SK-N-SH (cell line): ENCODE results near the gene SLC6A2. TPM values are rescaled to one million over a fixed set of nuclear protein-coding genes. Genes with fewer than 3 reads are reported as not detected.

Source experiments
- CTCF ChIA-PET: fragments of 300-600, 350-600 bp; formaldehyde crosslinking; extraction: SDS; loops from one replicate; lab custom pipeline; 2021; lab: Yijun Ruan, JAX
- POLR2A ChIA-PET: fragments of 350-600 bp; sonication (Branson Sonifier 250); formaldehyde crosslinking; extraction: SDS; loops from one replicate; lab custom pipeline; 2020; ENCODE audit warnings: antibody characterized with exemption, inconsistent platforms; lab: Yijun Ruan, JAX
- DNase-seq: peaks from one replicate; pipeline ENCODE4 v3.0.0; 2012
- H2AFZ ChIP-seq: fragments of 200-600 bp; sonication (generic); 2 replicates; pipeline ENCODE4 v1.8.1; 2016; ENCODE audit warnings: antibody characterized with exemption, mild to moderate bottlenecking, low read depth
- H3F3A ChIP-seq: fragments of 200-600 bp; sonication (generic); replicated peaks from 2 replicates; pipeline ENCODE3; 2016; ENCODE audit warnings: antibody characterized with exemption, mild to moderate bottlenecking; ENCODE audit not compliant: insufficient read depth
- H3K27ac ChIP-seq, 2 experiments: fragments of 200-500 bp in 1 of 2; fragments of 200-600 bp in 1 of 2; sonication (Bioruptor generic) in 1 of 2; sonication (generic), shearing (Covaris generic) in 1 of 2; 2 replicates each; pipeline versions ENCODE4 v1.5.1 to v1.6.1; 2014 to 2016; ENCODE audit warnings: low read depth in 2 of 2, inconsistent platforms in 1 of 2, low read length in 1 of 2, mild to moderate bottlenecking in 1 of 2, mixed read lengths in 1 of 2
- H3K27me3 ChIP-seq: fragments of 200-600 bp; sonication (generic), shearing (Covaris generic); 2 replicates; pipeline ENCODE4 v1.6.1; 2016; ENCODE audit warnings: mixed run types; ENCODE audit not compliant: insufficient read depth
- H3K36me3 ChIP-seq, 2 experiments: fragments of 200-500 bp in 1 of 2; fragments of 200-600 bp in 1 of 2; sonication (Bioruptor generic) in 1 of 2; sonication (generic) in 1 of 2; replicated peaks in 1 of 2; 2 replicates each; pipeline versions ENCODE3 to v1.5.1; 2014 to 2016; ENCODE audit warnings: low read length in 1 of 2, mild to moderate bottlenecking in 1 of 2; ENCODE audit not compliant: insufficient read depth in 2 of 2, control insufficient read depth in 1 of 2
- H3K4me1 ChIP-seq, 2 experiments: fragments of 200-500 bp in 1 of 2; fragments of 200-600 bp in 1 of 2; sonication (Bioruptor generic) in 1 of 2; sonication (generic), shearing (Covaris generic) in 1 of 2; 2 replicates each; pipeline versions ENCODE4 v1.5.1 to v1.6.1; 2014 to 2016; ENCODE audit warnings: low read depth in 1 of 2, low read length in 1 of 2, mixed run types in 1 of 2; ENCODE audit not compliant: insufficient read depth in 2 of 2, control insufficient read depth in 1 of 2
- H3K4me2 ChIP-seq: fragments of 200-600 bp; sonication (generic), shearing (Covaris generic); 2 replicates; pipeline ENCODE4 v1.6.1; 2017; ENCODE audit warnings: mixed run types
- H3K4me3 ChIP-seq, 2 experiments: fragments of 200-500 bp in 1 of 2; fragments of 200-600 bp in 1 of 2; sonication (Bioruptor generic) in 1 of 2; sonication (generic), shearing (Covaris generic) in 1 of 2; 2 replicates each; pipeline versions ENCODE4 v1.5.1 to v1.8.1; 2014 to 2016; ENCODE audit warnings: low read depth in 2 of 2, inconsistent platforms in 1 of 2, low read length in 1 of 2, mild to moderate bottlenecking in 1 of 2, mixed read lengths in 1 of 2, moderate library complexity in 1 of 2
- H3K79me2 ChIP-seq: fragments of 200-600 bp; sonication (generic); 2 replicates; pipeline ENCODE4 v1.8.1; 2017; ENCODE audit warnings: mild to moderate bottlenecking; ENCODE audit not compliant: insufficient read depth
- H3K9ac ChIP-seq: fragments of 200-600 bp; sonication (generic); 2 replicates; pipeline ENCODE4 v1.6.1; 2017; ENCODE audit warnings: mixed run types
- H3K9me2 ChIP-seq: fragments of 200-600 bp; sonication (generic); 2 replicates; pipeline ENCODE4 v1.6.1; 2017; ENCODE audit warnings: mixed run types
- H3K9me3 ChIP-seq: fragments of 200-600 bp; sonication (generic); 2 replicates; pipeline ENCODE4 v1.6.1; 2017; ENCODE audit warnings: mixed run types, mild to moderate bottlenecking, moderate library complexity
- H4K20me1 ChIP-seq: fragments of 200-600 bp; sonication (generic); 2 replicates; pipeline ENCODE4 v1.6.1; 2017; ENCODE audit warnings: mild to moderate bottlenecking, mixed run types; ENCODE audit not compliant: insufficient read depth
- CHD2 ChIP-seq: fragments of 150-350 bp; IDR thresholded peaks from 2 replicates; pipeline ENCODE4 v1.6.1; 2018; ENCODE audit warnings: low read length; ENCODE audit not compliant: partially characterized antibody
- ELF1 ChIP-seq: IDR thresholded peaks from 2 replicates; pipeline ENCODE4 v1.4.0; 2012
- EP300 ChIP-seq, 2 experiments: IDR thresholded peaks; 2 replicates each; pipeline versions ENCODE4 v1.4.0 to v1.6.1; 2012; ENCODE audit warnings: borderline replicate concordance in 1 of 2, low read depth in 1 of 2, low read length in 1 of 2
- FOSL2 ChIP-seq: IDR thresholded peaks from 2 replicates; pipeline ENCODE4 v1.4.0; 2012; ENCODE audit warnings: low read depth, mild to moderate bottlenecking, moderate library complexity, borderline replicate concordance
- FOXJ3 ChIP-seq: sonication (generic); formaldehyde crosslinking; IDR thresholded peaks from 2 replicates; pipeline ENCODE4 v1.5.1; 2020; ENCODE audit warnings: mild to moderate bottlenecking, missing genetic modification reagents
- GATA2 ChIP-seq: sonication (generic); formaldehyde crosslinking; IDR thresholded peaks from 2 replicates; pipeline ENCODE4 v1.5.0; 2020; ENCODE audit warnings: mild to moderate bottlenecking, missing genetic modification reagents
- JUND ChIP-seq: IDR thresholded peaks from 2 replicates; pipeline ENCODE4 v1.4.0; 2012
- MAX ChIP-seq: IDR thresholded peaks from 2 replicates; pipeline ENCODE4 v1.4.0; 2012; ENCODE audit warnings: low read depth
- MXI1 ChIP-seq: IDR thresholded peaks from 2 replicates; pipeline ENCODE4 v1.6.1; 2012; ENCODE audit warnings: mild to moderate bottlenecking, low read depth, low read length, improper control_type of control experiment
- PBX3 ChIP-seq: IDR thresholded peaks from 2 replicates; pipeline ENCODE4; 2012
- POLR2AphosphoS5 ChIP-seq: IDR thresholded peaks from 2 replicates; pipeline ENCODE4 v1.6.1; 2012; ENCODE audit warnings: low read depth, low read length
- RAD21 ChIP-seq: IDR thresholded peaks from 2 replicates; pipeline ENCODE4 v1.6.1; 2012; ENCODE audit warnings: mild to moderate bottlenecking, low read length
- RCOR1 ChIP-seq: fragments of 150-350 bp; IDR thresholded peaks from 2 replicates; pipeline ENCODE4 v1.6.1; 2017; ENCODE audit warnings: antibody characterized with exemption, low read length
- SMC3 ChIP-seq: IDR thresholded peaks from 2 replicates; pipeline ENCODE4 v1.6.1; 2012; ENCODE audit warnings: low read depth, low read length, improper control_type of control experiment
- TEAD4 ChIP-seq: IDR thresholded peaks from 2 replicates; pipeline ENCODE4 v1.4.0; 2012; ENCODE audit warnings: mild to moderate bottlenecking, borderline replicate concordance; ENCODE audit not compliant: insufficient read depth
- USF2 ChIP-seq: fragments of 150-350 bp; IDR thresholded peaks from 2 replicates; pipeline ENCODE4 v1.6.1; 2017; ENCODE audit warnings: antibody characterized with exemption, low read length, low read depth, borderline replicate concordance
- YY1 ChIP-seq: IDR thresholded peaks from 2 replicates; pipeline ENCODE4 v1.4.0; 2012; ENCODE audit warnings: low read depth, mild to moderate bottlenecking
- polyA plus RNA-seq, 3 experiments: library from polyadenylated mRNA; depleted of rRNA; stranded (reverse); fragments of >200 nt; gene quantifications; 2 replicates each; pipeline ENCODE4 v1.2.3, GENCODE V29; 2012

Gene SLC6A2
- polyA plus RNA-seq, 1 of the 3 experiments (the other 2 are of a cell fraction) = 3.3 TPM

- TF ChIP-seq TEAD4 (no peak), GATA2 (CRISPR knock-in tag) (peak; percentile 93), MXI1 (peak; percentile 94), JUND (no peak), YY1 (no peak), FOSL2 (no peak), RCOR1 (peak; percentile 93), ELF1 (no peak), EP300 (IDR thresholded peaks at IDR 0.05; ENCODE audit: borderline replicate concordance in 1 of 2, low read depth in 1 of 2, low read length in 1 of 2) (peak in 1 of 2 experiments; percentile 89; a peak in 2 of 4 replicates), USF2 (no peak), CHD2 (peak; percentile 28), FOXJ3 (peak; percentile 22; the same call in 1 of the 2 replicates), RAD21 (peak; percentile 37), PBX3 (no peak), POLR2AphosphoS5 (no peak), MAX (no peak), SMC3 (no peak)
- Histone ChIP-seq H3K4me3 (peak overlapping the region in 1 of 2 experiments; percentile 59; a peak in 1 of 4 replicates), H2AFZ (no peak overlapping the region), H3K79me2 (no peaks in the 10 kb centered on the region), H3K9ac (no peak overlapping the region), H3K9me2 (no peaks in the 10 kb centered on the region), H3K27ac (peak overlapping the region in 1 of 2 experiments; percentile 100; a peak in 2 of 4 replicates), H3K9me3 (no peaks in the 10 kb centered on the region), H4K20me1 (no peaks in the 10 kb centered on the region), H3F3A (no peaks in the 10 kb centered on the region), H3K4me2 (no peak overlapping the region), H3K4me1 (peaks cover 0 to 75% of the 10 kb centered on the region in 2 experiments; a peak in 2 of 4 replicates), H3K27me3 (peaks cover 6% of the 10 kb centered on the region; the same call in 1 of the 2 replicates), H3K36me3 (peaks cover 0 to 14% of the 10 kb centered on the region in 2 experiments)
- peak; percentile 76 for DNase-seq
- ChIA-PET CTCF (interaction anchor here (0.7 to 4.6 kb wide), 12 partner anchors 10 to 922 kb away, joined by 3 to 34 read pairs (median 4); no protein-coding TSS in a partner anchor), POLR2A (interaction anchor here (0.9 to 3.8 kb wide), 6 partner anchors 9 to 161 kb away, joined by 3 to 20 read pairs (median 4); no protein-coding TSS in a partner anchor)
Measured at GRCh38 chr16:55661941-55662643, 6.3 kb downstream of the SLC6A2 start.
